Endothelial cell (in vitro differentiated cells): ENCODE data around the gene ATP10B. TPM values are rescaled to one million over a fixed set of nuclear protein-coding genes. Genes with fewer than 3 reads are reported as not detected.
A peak's percentile ranks its signal among the peaks of the same experiment; 100 is the strongest.

Experiments used
- DNase-seq: peaks from one replicate; pipeline ENCODE4 v3.0.0; 2021; ENCODE audit warnings: low spot score
- H3K27ac Mint-ChIP-seq: one replicate; pipeline ENCODE4 v1.8.0; 2021; ENCODE audit warnings: mixed read lengths, inconsistent platforms; ENCODE audit not compliant: unreplicated experiment
- H3K27me3 Mint-ChIP-seq: one replicate; pipeline ENCODE4 v1.8.0; 2021; ENCODE audit warnings: mild to moderate bottlenecking, moderate library complexity, mixed read lengths, inconsistent platforms; ENCODE audit not compliant: unreplicated experiment
- H3K36me3 Mint-ChIP-seq: one replicate; pipeline ENCODE4 v1.8.0; 2021; ENCODE audit warnings: mild to moderate bottlenecking, low read depth, mixed read lengths, inconsistent platforms; ENCODE audit not compliant: unreplicated experiment
- H3K4me1 Mint-ChIP-seq: one replicate; pipeline ENCODE4 v1.8.0; 2021; ENCODE audit warnings: mild to moderate bottlenecking, mixed read lengths, inconsistent platforms; ENCODE audit not compliant: unreplicated experiment
- H3K4me3 Mint-ChIP-seq: one replicate; pipeline ENCODE4 v1.8.0; 2021; ENCODE audit warnings: mild to moderate bottlenecking, mixed read lengths, inconsistent platforms; ENCODE audit not compliant: unreplicated experiment
- H3K9me3 Mint-ChIP-seq: one replicate; pipeline ENCODE4 v1.8.0; 2021; ENCODE audit warnings: mixed read lengths, inconsistent platforms; ENCODE audit not compliant: unreplicated experiment
- total RNA-seq: library from RNA; stranded (reverse); fragmentation: NEBNext Ultra II Directional; extraction: Animal tissue kit (Norgen Biotek cat#: 25700); gene quantifications from one replicate; pipeline ENCODE4 v1.2.1, GENCODE V29; 2021; ENCODE audit not compliant: unreplicated experiment
- TF ChIP-seq, protein P1 (sequence below): fragments of 200-600 bp; sonication (generic); IDR thresholded peaks from one replicate; pipeline ENCODE4 v1.5.0; 2021; ENCODE audit warnings: antibody characterized with exemption; ENCODE audit not compliant: unreplicated experiment

The ATP10B gene
- total RNA-seq, 1 donor from 2014 or later: not detected

DNA sequence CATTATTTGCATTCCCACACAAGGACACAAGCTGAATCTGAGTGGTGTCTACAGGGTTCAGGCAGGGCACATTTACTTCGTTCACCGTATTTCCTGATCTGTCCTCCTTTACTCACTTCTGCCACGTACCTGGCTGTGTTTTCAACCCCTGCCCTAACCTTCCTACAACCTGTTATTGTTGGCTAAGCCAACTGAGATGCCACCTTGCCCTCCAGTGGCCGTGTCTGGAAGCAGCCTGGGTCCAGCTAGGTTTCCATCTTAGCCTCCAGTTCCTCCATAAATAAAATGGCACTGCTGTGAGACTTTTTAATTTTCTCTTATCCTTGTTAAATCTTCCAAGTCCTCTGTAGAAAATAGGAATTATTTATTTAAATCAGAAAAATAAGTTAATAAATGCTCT, 64.8 kb downstream of the ATP10B start:
- no peaks in the 10 kb centered on the region for H3K9me3 Mint-ChIP-seq
- H3K4me3 Mint-ChIP-seq: no peak overlapping the region
- H3K27me3 Mint-ChIP-seq: no peaks in the 10 kb centered on the region
- no peak overlapping the region for H3K27ac Mint-ChIP-seq
- peak; percentile 38 for DNase-seq
- TF ChIP-seq, protein P1, sequence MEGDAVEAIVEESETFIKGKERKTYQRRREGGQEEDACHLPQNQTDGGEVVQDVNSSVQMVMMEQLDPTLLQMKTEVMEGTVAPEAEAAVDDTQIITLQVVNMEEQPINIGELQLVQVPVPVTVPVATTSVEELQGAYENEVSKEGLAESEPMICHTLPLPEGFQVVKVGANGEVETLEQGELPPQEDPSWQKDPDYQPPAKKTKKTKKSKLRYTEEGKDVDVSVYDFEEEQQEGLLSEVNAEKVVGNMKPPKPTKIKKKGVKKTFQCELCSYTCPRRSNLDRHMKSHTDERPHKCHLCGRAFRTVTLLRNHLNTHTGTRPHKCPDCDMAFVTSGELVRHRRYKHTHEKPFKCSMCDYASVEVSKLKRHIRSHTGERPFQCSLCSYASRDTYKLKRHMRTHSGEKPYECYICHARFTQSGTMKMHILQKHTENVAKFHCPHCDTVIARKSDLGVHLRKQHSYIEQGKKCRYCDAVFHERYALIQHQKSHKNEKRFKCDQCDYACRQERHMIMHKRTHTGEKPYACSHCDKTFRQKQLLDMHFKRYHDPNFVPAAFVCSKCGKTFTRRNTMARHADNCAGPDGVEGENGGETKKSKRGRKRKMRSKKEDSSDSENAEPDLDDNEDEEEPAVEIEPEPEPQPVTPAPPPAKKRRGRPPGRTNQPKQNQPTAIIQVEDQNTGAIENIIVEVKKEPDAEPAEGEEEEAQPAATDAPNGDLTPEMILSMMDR: peak; percentile 37
- H3K36me3 Mint-ChIP-seq: no peaks in the 10 kb centered on the region
- H3K4me1 Mint-ChIP-seq: no peaks in the 10 kb centered on the region

DNA sequence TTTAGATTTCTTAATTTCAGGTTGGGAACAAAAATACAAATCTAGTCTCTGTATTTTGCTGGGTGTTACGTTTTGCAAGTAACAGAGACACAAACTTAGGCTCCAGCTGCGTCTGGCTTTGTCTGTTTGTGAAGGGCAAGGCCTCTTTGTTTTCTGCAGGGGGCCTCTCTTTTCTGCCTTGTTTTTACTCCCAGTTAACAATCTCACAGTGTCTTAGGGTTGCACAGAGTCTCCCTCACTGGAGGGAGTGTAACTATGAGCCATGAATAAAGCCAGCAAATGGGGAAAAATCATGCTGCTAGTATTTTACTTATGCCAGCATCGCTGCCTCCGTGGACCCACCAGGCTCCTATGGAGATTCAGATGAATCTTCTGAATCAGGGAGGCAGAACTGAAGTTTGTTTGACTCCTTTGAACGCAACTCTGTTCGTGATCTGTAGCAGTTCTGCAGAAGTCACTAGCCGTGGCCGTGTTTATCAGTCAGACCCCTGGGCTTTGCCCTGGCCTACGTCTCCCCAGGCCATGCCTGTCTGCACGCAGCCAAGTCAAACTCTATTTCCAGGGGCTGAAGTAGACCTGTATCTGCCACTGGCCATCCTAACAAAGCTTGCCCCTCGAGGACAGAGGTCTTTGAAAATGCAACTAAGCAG, 77.2 kb downstream of the ATP10B start:
- no peaks in the 10 kb centered on the region for H3K9me3 Mint-ChIP-seq
- no peaks in the 10 kb centered on the region for H3K36me3 Mint-ChIP-seq
- TF ChIP-seq, protein P1: no peak
- no peak for DNase-seq
- H3K4me1 Mint-ChIP-seq: no peaks in the 10 kb centered on the region
- H3K27ac Mint-ChIP-seq: no peak overlapping the region
- no peaks in the 10 kb centered on the region for H3K27me3 Mint-ChIP-seq
- no peak overlapping the region for H3K4me3 Mint-ChIP-seq

DNA sequence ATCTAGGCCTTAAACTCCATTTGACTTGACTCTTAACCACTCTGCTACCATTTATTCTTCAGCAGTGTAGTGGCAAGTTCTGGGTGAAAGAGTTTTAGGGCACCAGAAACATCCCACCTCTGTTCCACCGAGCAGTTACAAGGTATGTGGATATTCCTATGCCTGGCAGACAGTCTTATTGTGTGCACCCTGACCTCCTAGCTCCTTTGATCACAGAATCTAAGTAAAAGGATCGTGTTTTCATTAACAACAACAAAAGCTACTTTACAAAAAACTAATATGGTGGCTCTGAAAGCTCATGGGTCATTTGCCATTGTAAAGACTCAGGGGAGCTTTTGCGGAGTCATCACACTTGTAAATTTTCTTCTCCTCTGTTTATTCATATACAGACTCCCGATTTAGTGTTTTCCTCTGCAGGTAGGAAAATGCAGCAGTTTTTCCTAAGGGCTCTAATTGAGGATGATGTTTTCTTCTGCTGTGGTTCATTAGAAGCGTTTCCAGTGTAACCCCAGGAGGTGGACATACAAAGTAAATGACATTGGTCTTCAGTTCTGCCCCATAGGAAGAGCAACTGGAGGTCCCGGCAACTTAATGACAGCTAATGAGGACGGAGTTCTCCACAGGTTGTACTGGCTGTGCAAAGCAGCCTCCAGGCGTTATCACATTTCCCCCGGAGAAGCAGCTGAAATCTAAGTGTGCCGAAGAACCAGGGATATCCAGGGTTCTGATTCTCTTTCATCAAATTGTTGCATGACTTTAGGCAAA, 78.2 kb downstream of the ATP10B start:
- Mint-ChIP-seq H3K4me1 (no peaks in the 10 kb centered on the region), H3K4me3 (no peak overlapping the region), H3K36me3 (no peaks in the 10 kb centered on the region), H3K27ac (no peak overlapping the region), H3K27me3 (no peaks in the 10 kb centered on the region), H3K9me3 (no peaks in the 10 kb centered on the region)
- no peak for DNase-seq
- TF ChIP-seq, protein P1: no peak

DNA sequence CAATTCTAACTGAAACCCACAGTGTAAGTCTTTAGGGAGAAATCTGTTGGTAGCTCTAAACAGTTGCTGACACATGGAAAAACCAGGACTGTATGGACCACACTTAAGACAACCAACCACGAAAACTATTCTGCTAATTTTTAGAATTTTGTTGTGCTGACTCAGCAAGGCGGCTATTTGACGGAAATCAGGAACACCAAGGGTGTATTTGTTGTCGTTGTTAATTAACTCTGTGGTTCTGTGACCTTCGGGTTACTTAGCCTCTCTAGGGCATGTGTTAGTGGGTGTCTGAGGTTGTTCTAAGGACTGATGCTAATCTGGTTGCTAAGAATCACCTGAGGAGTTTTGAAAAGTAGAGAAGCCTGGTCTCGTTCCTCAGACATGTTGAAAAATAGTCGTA, 79.2 kb downstream of the ATP10B start:
- no peak overlapping the region for H3K27ac Mint-ChIP-seq
- TF ChIP-seq, protein P1: no peak

DNA sequence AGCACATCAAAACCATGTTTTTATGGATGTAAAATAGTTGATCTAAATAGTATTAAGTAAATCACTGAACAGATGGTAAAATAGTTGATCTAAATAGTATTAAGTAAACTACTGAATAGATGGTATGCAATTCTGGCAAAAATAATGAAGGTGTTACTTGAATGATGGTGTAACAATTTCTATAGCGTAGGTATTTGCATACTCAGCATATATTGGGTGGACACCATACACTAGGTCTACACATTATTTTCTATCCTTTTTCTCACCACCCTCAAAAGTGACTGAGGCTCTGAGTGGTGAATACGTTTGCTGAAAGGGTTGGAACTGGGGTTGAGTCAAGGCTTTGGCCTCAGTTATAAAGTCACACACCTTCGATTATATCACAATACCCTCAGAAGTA, 81.3 kb downstream of the ATP10B start:
- Mint-ChIP-seq H3K4me3 (no peak overlapping the region), H3K4me1 (no peaks in the 10 kb centered on the region), H3K36me3 (no peaks in the 10 kb centered on the region), H3K27ac (no peak overlapping the region), H3K9me3 (no peaks in the 10 kb centered on the region), H3K27me3 (no peaks in the 10 kb centered on the region)
- TF ChIP-seq, protein P1: no peak
- no peak for DNase-seq

More for the DNA sequence above, 79.2 kb downstream of the ATP10B start:
- Mint-ChIP-seq H3K4me1 (no peaks in the 10 kb centered on the region), H3K9me3 (no peaks in the 10 kb centered on the region), H3K36me3 (no peaks in the 10 kb centered on the region), H3K4me3 (no peak overlapping the region), H3K27me3 (no peaks in the 10 kb centered on the region)
- DNase-seq: no peak
